PFSK-1 (cell line): ENCODE results near the gene FAF1.

Experiments used
- FOXP2 ChIP-seq: optimal IDR thresholded peaks from 2 replicates; pipeline ENCODE3; 2011; ENCODE audit warnings: borderline replicate concordance, control low read depth, inconsistent platforms; ENCODE audit not compliant: insufficient read depth; ENCODE audit errors: extremely low read length, extremely low read depth
- POLR2AphosphoS5 ChIP-seq: IDR thresholded peaks from 2 replicates; pipeline ENCODE4 v1.6.1; 2012; ENCODE audit warnings: low read depth, mild to moderate bottlenecking, control low read depth, low read length, moderate library complexity
- SIN3A ChIP-seq: IDR thresholded peaks from 2 replicates; pipeline ENCODE4 v1.6.1; 2012; ENCODE audit warnings: mild to moderate bottlenecking, low read length, moderate library complexity, borderline replicate concordance; ENCODE audit not compliant: insufficient read depth
- TAF1 ChIP-seq: IDR thresholded peaks from 2 replicates; pipeline ENCODE4 v1.6.1; 2012; ENCODE audit warnings: low read length, control low read depth, borderline replicate concordance; ENCODE audit not compliant: insufficient read depth
- TF ChIP-seq, protein P1 (sequence below), 2 experiments: IDR thresholded peaks; 2 replicates each; pipeline versions ENCODE4 v1.6.1 to v1.8.0; 2011 to 2012; ENCODE audit warnings: low read depth in 2 of 2, low read length in 2 of 2, control low read depth in 1 of 2, inconsistent platforms in 1 of 2, mild to moderate bottlenecking in 1 of 2, moderate library complexity in 1 of 2; ENCODE audit not compliant: insufficient read depth in 1 of 2

DNA sequence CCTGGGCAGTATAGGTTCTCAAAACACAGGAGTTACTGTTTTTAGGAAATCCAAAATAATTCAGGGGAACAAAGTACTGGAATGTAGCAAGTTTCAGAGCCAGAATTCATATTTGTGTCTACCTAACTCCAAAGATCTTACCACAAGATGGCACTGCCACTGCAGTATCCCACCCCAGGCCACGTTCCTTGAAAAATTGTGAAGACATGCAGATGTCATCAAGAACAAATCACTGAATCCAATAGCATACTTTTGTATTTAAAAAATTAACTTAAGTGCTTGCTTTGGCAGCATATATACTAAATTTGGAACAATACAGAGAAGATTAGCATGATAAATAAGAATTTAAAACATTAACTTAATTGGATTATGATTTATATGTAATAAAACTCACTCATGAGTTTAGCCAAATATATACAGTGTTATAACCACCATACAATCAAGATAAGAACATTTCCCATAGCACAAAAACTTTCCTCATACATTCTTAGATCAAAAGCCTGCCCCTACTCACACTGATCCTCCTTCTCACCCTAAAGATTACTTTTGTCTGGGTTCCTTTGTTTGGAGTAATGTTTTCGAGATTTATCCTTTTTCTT, 209.9 kb downstream of the FAF1 start:
- TF ChIP-seq TAF1 (no peak), FOXP2 (no peak), SIN3A (no peak), POLR2AphosphoS5 (no peak)
- TF ChIP-seq, protein P1, sequence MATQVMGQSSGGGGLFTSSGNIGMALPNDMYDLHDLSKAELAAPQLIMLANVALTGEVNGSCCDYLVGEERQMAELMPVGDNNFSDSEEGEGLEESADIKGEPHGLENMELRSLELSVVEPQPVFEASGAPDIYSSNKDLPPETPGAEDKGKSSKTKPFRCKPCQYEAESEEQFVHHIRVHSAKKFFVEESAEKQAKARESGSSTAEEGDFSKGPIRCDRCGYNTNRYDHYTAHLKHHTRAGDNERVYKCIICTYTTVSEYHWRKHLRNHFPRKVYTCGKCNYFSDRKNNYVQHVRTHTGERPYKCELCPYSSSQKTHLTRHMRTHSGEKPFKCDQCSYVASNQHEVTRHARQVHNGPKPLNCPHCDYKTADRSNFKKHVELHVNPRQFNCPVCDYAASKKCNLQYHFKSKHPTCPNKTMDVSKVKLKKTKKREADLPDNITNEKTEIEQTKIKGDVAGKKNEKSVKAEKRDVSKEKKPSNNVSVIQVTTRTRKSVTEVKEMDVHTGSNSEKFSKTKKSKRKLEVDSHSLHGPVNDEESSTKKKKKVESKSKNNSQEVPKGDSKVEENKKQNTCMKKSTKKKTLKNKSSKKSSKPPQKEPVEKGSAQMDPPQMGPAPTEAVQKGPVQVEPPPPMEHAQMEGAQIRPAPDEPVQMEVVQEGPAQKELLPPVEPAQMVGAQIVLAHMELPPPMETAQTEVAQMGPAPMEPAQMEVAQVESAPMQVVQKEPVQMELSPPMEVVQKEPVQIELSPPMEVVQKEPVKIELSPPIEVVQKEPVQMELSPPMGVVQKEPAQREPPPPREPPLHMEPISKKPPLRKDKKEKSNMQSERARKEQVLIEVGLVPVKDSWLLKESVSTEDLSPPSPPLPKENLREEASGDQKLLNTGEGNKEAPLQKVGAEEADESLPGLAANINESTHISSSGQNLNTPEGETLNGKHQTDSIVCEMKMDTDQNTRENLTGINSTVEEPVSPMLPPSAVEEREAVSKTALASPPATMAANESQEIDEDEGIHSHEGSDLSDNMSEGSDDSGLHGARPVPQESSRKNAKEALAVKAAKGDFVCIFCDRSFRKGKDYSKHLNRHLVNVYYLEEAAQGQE (IDR thresholded peaks at IDR 0.05; ENCODE audit: insufficient read depth in 1 of 2, low read depth in 2 of 2, low read length in 2 of 2): no peak
